C4-2B (cell line): Measurements from ENCODE around the gene GRIA1.

Source experiments
- H3K27ac ChIP-seq: fragments of 450-650 bp; 2 replicates; pipeline ENCODE4 v1.5.1; 2017
- ZFX ChIP-seq: fragments of 450-650 bp; IDR thresholded peaks from 2 replicates; pipeline ENCODE4 v1.6.1; 2017
- TF ChIP-seq, protein P1 (sequence below): fragments of 450-650 bp; conservative IDR thresholded peaks from 2 replicates; pipeline ENCODE4 v1.5.1; 2017; ENCODE audit warnings: mild to moderate bottlenecking

Gene GRIA1

DNA sequence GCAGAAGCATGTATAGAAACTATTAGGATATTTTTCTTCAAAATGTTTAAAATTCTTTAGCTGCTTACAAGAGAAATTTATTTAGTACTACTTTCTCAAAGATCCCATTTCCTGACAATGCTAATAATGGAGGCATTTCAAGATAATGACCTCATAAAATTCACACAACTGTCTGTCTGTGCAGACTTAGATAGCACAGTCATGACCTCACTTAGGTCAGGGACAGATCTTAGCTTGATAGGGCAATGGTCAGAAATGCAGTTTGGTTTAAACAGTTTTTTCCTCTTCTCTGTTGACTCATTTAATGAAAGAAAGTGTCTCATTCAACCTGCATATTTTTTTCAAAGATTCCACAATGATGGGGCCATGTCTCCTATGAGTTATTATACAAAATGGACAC lies 128.4 kb downstream of the GRIA1 start:
- no peak overlapping the region for H3K27ac ChIP-seq
- TF ChIP-seq ZFX: no peak
- TF ChIP-seq, protein P1, sequence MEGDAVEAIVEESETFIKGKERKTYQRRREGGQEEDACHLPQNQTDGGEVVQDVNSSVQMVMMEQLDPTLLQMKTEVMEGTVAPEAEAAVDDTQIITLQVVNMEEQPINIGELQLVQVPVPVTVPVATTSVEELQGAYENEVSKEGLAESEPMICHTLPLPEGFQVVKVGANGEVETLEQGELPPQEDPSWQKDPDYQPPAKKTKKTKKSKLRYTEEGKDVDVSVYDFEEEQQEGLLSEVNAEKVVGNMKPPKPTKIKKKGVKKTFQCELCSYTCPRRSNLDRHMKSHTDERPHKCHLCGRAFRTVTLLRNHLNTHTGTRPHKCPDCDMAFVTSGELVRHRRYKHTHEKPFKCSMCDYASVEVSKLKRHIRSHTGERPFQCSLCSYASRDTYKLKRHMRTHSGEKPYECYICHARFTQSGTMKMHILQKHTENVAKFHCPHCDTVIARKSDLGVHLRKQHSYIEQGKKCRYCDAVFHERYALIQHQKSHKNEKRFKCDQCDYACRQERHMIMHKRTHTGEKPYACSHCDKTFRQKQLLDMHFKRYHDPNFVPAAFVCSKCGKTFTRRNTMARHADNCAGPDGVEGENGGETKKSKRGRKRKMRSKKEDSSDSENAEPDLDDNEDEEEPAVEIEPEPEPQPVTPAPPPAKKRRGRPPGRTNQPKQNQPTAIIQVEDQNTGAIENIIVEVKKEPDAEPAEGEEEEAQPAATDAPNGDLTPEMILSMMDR: no peak

DNA sequence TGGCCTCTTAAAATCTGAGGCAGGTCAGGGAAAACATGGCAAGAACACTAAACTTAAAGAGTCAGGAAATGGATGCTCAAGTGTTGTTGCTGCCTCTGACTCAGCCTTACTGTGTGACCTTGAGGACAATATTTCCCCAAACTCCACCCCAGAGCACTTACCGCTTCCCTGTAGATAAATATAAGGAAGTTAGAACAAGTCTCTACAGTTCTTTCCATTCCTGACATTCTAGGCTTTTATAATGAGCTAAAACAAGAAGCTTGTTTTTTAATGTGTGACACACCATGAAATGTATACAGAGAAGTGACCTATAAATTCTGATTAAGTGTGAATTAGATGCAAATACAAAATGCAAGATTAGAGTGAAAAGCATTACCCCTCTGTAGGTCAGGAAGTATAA lies 129.3 kb downstream of the GRIA1 start:
- TF ChIP-seq ZFX: no peak
- TF ChIP-seq, protein P1: no peak
- H3K27ac ChIP-seq: no peak overlapping the region

DNA sequence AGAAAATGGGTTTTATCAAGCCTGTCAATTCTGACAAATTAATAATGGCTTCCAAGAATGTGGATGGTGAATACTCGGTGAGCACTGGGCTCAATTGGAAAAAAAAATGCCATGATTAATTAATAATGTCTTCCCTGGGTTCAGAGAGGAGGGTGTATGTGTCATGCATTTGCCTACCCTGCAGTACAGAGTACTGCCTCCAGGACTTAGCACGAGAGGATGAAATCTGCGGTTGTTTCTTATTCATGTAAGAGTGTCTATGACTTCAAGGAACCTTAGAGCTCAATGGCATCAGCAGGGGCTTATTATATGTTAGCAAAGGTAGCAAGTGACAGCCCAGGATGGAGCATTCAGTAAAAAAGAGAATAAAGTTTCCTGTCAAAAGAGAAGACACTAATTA lies 132.7 kb downstream of the GRIA1 start:
- TF ChIP-seq ZFX: no peak
- TF ChIP-seq, protein P1: no peak
- H3K27ac ChIP-seq: no peak overlapping the region

DNA sequence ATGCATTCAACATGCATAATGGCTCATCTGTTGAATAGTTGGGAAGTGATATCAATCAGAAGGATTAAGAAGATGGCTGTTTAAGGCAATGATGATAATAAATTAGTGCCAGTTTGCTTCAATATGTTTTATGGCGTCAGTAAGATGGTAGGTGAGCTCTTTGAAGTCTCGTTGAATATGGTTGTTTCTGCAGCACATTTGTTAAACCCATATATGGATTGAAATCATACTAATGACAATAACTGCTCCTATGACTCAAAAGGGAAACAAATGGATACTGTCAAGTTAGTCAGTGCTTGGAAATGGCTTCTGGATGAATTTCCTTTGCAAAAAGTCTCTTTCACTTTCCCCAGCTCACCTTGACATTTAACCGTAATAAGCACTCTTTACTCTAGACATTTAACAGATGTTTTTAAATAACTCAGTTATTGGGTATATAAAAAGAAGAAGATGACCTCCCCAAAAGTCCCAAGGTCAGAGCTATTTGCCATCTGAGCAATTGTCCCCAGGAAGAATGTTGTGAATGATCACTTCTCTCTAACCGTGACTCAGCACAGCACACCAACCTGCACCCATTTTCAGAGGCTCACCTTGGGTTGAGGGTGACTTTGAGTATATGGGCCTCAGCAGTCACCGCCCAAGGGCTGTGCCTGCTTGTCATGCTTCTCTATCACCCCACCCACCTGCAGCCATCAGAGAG lies 133.4 kb downstream of the GRIA1 start:
- TF ChIP-seq, protein P1: no peak
- TF ChIP-seq ZFX: no peak
- H3K27ac ChIP-seq: no peak overlapping the region

DNA sequence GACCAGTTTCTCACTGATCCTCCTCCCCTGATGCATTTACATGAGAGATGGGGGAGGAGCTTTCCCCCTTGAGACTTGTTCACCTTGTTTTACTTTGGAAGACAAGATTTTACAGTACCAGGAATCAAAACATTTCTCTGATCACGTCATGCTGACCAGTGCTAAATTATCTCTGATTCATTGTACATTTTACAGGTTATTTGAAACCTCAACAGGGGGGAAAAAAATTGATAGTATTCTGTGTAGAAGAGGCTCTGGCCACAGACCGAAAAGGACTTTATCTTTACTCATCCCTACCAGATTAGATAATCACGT lies 133.9 kb downstream of the GRIA1 start:
- H3K27ac ChIP-seq: no peak overlapping the region
- TF ChIP-seq, protein P1: no peak
- TF ChIP-seq ZFX: no peak

DNA sequence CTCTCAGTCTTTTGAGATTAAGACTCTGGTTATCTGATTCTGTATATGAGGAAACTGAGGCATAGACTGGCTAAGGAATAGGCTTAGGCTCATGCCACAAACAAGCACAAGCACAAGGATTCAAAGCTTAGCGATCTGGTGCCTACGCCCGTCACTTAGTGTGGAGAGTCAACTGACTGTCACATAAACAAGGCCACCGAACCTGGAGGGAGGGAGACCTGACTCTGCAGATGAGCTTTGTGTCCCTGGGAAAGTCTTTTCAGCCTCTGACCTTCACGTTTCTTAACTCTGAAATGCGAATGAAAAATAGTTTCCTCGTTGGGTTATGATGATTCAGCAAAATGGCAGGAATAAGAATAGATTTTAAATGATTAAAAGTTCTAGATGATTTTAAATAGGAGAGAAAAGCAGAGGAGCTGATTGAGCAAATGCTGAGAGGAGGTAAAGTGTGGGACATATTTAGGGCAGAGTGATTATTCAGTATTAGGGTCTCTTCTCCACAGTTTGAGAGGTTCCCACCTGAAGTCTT lies 135.4 kb downstream of the GRIA1 start:
- TF ChIP-seq ZFX: no peak
- TF ChIP-seq, protein P1: no peak
- no peak overlapping the region for H3K27ac ChIP-seq

DNA sequence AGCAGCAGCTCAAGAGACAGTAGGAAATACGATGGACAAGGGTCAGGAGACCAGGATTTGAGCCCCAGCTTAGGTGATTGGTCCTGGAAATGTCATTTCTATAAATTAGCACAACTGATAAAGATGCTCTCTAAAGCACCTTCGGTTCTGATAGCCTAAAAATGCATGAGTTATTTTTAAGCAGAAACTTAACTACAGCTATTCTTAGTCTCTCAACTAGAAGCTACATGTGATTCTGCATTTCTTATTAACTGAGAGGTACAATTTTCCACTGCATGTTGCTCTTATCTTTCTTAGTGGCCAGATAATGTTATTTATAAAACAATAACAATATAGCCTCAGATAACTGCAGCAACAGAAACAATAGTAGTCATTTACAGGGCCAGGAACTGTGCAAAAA lies 136.4 kb downstream of the GRIA1 start:
- TF ChIP-seq, protein P1: no peak
- TF ChIP-seq ZFX: no peak
- no peak overlapping the region for H3K27ac ChIP-seq
